ENCODE data around the gene CCDC85B.

CCDC85B gene

DNA sequence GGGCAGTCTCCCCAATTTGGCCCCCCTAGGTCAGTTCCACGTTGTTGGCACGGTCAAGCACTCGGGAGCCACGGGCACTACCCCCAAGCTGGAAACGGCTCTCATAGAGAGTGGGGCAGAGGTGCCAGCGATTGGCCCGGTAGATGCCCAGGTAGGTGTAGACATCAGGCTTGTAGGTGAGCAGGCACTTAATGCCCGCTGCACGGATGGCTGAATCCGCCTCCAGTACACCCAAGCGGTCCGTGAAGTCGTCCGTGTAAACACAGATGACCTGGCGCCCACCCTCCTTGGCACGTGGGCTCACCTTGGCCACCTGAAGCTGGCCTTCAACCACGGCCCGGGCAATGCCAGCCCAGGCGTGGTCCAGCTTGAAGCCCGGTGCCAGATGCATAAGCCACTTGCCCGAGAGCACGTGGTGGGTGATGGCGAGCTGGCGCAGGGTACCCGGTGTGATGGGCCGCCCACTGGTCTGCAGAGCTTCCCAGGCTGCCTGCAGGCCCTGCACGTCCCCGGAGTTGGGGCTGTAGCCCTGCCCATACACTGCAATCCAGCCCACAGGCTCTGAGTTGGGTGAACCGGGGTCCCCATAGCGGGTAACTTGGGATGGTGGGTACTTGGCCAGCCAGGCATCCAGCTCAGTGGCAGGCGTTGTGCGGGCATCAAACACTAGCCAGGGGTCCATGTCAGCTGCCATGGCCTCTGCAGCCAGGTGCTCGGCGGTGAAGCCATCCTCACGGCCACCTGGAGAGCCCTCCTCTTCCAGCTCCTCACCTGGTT is 27.1 kb downstream of the CCDC85B start:
- TF ChIP-seq, protein P1, sequence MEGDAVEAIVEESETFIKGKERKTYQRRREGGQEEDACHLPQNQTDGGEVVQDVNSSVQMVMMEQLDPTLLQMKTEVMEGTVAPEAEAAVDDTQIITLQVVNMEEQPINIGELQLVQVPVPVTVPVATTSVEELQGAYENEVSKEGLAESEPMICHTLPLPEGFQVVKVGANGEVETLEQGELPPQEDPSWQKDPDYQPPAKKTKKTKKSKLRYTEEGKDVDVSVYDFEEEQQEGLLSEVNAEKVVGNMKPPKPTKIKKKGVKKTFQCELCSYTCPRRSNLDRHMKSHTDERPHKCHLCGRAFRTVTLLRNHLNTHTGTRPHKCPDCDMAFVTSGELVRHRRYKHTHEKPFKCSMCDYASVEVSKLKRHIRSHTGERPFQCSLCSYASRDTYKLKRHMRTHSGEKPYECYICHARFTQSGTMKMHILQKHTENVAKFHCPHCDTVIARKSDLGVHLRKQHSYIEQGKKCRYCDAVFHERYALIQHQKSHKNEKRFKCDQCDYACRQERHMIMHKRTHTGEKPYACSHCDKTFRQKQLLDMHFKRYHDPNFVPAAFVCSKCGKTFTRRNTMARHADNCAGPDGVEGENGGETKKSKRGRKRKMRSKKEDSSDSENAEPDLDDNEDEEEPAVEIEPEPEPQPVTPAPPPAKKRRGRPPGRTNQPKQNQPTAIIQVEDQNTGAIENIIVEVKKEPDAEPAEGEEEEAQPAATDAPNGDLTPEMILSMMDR (IDR thresholded peaks at IDR 0.05; ENCODE audit: control extremely low read depth, extremely low read depth, low read depth, missing control alignments) = no peak
- DNase-seq (ENCODE audit: extremely low spot score) = no peak
- ChIA-PET CTCF (interaction anchor here (0.9 to 1.9 kb wide), 6 partner anchors 11 to 127 kb away, joined by 3 to 9 read pairs (median 4); partner anchors contain the start of genes CCDC85B and FIBP), POLR2A (interaction anchor here (0.6 kb wide), 2 partner anchors 53 to 1157 kb away, joined by 3 to 7 read pairs; no protein-coding TSS in a partner anchor)

DNA sequence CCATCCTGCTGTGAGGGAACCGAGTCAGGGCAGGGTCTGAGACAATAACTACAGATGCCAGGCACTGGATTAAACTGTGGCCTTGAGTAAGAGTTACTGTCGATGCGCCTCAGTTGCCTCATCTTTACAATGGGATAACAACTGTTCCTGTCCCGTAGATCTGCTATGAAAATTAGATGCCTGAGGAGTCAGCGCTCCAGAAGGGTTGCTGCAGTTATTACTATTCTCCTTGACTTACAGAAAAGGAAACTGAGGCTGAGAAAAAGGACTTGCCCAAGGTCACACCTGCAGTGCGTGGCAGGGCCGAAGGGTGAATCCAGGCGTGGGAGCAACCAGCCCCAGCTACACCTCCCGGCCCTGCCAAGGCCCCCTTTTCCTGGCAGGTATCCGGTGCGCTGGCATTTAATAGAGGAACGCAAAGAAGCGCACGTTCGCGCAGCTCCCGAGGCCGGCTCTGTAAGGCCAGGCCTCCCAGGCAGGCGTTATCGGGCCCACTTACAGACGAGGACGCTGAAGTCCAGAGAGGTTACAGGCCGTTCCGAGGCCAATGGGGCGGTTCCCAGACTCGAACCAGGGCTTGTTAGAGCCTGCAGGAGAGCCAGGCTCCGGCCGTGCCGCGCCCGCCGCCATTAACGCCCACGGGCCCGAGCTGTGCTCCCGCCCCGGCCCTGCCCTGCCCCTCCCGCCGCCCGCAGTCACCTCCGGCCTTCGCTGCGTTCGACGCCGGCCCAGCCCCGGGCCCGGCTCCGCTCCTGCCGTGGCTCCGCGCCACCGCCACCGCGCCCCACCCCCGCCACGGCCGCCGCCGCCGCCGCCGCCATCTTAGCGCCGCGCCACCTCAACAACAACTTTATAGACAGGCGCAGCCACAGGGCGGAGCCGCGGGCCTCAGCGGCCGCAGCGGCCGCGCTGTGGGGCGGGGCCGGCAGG is 28.0 kb downstream of the CCDC85B start, which contains the start of gene C11orf68:
C11orf68 (minus strand) TSS at position 852 of the 930 bp plus-strand sequence; CDS start at position 821, 31 bp downstream.
- POLR2A ChIA-PET = no interaction called here
- DNase-seq (ENCODE audit: extremely low spot score) = no peak
- CTCF ChIA-PET = interaction anchor here (1.0 to 1.9 kb wide), 5 partner anchors 12 to 126 kb away, joined by 3 to 9 read pairs (median 5); partner anchors contain the start of genes CCDC85B and FIBP
- TF ChIP-seq, protein P1 (IDR thresholded peaks at IDR 0.05; ENCODE audit: control extremely low read depth, extremely low read depth, low read depth, missing control alignments) = peak; percentile 6

DNA sequence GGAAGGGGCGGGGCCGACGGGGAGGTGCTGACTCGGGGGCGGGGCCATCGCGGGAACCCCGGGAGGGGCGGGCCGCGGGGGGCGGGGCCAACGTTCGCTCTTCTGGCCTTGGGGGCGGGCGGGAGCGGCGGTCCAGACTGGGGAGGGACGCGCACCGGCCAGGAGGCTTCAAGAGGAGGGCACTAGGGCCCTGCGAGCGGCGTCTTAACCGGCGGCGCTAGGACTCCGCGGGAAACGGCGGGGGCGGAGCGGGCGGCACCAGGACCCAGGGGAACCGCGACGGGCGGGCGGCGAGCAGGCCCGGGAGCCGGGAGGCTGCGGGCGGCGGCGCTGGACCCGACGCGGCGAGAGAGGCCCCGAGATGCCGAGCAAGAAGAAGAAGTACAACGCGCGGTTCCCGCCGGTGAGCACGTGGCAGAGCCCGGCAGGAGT is 28.7 kb downstream of the CCDC85B start, which contains the start of gene DRAP1:
DRAP1 (plus strand) TSS at position 286 of the 432 bp plus-strand sequence; CDS start at position 362, 76 bp downstream.
- CTCF ChIA-PET = interaction anchor here (1.1 to 1.9 kb wide), 3 partner anchors 28 to 31 kb away, joined by 3 to 9 read pairs (median 3); partner anchors contain the start of genes CCDC85B and FIBP
- TF ChIP-seq, protein P1 (IDR thresholded peaks at IDR 0.05; ENCODE audit: control extremely low read depth, extremely low read depth, low read depth, missing control alignments) = no peak
- peak; percentile 100 for DNase-seq (ENCODE audit: extremely low spot score)
- POLR2A ChIA-PET = no interaction called here

DNA sequence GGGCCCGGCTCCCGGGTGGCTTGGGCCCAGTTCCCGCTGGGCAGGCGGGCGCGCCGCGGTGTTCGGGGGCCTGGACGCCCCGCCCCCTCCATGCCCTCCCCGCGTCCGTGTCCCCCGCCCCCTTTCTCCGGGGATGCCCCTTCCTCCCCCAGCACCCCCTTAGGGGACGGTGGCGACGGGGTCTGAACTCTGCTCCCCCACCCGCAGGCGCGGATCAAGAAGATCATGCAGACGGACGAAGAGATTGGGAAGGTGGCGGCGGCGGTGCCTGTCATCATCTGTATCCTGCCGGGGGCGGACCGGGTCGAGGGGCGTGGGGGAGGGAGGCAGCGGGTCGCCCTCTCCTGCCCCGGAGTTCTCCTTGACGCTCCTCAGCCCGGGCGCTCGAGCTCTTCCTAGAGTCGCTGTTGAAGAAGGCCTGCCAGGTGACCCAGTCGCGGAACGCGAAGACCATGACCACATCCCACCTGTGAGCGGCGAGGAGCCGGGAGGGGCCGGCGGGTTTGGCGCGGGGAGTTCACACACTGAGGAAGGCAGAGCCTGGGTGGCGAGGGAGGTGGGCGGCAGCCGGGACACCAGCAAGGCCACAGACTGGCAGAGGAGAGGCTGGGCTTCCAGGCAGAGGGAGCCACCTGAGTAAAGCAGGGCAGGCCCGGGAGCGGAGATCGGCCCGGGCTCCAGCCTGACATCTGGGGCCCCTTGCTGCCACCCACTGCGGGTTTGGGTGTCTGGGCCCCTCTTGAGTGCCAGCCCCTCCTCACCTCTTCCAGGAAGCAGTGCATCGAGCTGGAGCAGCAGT is 29.3 kb downstream of the CCDC85B start:
- ChIA-PET POLR2A (no interaction called here), CTCF (interaction anchor here (0.6 to 1.4 kb wide), 2 partner anchors 32 to 103 kb away, joined by 3 read pairs; partner anchors contain the start of gene FIBP)
- peak; percentile 74 for DNase-seq (ENCODE audit: extremely low spot score)
- TF ChIP-seq, protein P1 (IDR thresholded peaks at IDR 0.05; ENCODE audit: control extremely low read depth, extremely low read depth, low read depth, missing control alignments) = no peak

DNA sequence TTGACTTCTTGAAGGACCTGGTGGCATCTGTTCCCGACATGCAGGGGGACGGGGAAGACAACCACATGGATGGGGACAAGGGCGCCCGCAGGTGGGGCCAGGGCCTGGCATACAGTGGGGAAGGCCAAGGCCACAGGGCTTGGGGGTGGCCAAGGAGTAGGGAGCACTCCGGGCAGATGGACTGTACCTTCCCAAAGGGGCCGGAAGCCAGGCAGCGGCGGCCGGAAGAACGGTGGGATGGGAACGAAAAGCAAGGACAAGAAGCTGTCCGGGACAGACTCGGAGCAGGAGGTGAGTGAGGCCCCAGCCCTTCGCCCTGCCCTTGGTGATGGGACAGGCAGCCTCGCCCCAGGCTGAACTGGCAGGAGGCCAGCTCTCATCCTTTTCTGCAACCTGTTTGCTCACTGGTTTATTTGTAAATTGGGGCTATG is 29.9 kb downstream of the CCDC85B start:
- TF ChIP-seq, protein P1 (IDR thresholded peaks at IDR 0.05; ENCODE audit: control extremely low read depth, extremely low read depth, low read depth, missing control alignments) = no peak
- CTCF ChIA-PET = interaction anchor here (0.6 to 1.4 kb wide), 2 partner anchors 32 to 102 kb away, joined by 3 read pairs; partner anchors contain the start of gene FIBP
- no peak for DNase-seq (ENCODE audit: extremely low spot score)
- POLR2A ChIA-PET = no interaction called here
